Measurements from ENCODE around the gene UNC13A.
"Not testable (repeated sequence)": the region's sequence is repeated elsewhere in the genome, so short reads cannot be mapped to it uniquely, and the experiment has no call there.

UNC13A gene

GRCh38 chr19:17562097-17562496 is 126.1 kb downstream of the UNC13A start:
- no peak for DNase-seq
- no peak overlapping the region for H3K27ac ChIP-seq (ENCODE audit: insufficient read depth, low read length, poor library complexity, severe bottlenecking)
- H3K36me3 ChIP-seq (ENCODE audit: control insufficient read depth, insufficient read depth, low read length) = peaks cover 52% of the 10 kb centered on the region
- H3K27me3 ChIP-seq (replicated peaks; ENCODE audit: control insufficient read depth, insufficient read depth, low read length, poor library complexity, severe bottlenecking) = no peaks in the 10 kb centered on the region
- H3K9me3 ChIP-seq (ENCODE audit: control insufficient read depth, low read length) = no peaks in the 10 kb centered on the region
- no peaks in the 10 kb centered on the region for H3K4me1 ChIP-seq (ENCODE audit: control insufficient read depth, insufficient read depth, low read length, poor library complexity, severe bottlenecking)
- no peak overlapping the region for H3K4me3 ChIP-seq (ENCODE audit: insufficient read depth, low read depth, low read length, poor library complexity, severe bottlenecking)

- no peak for DNase-seq
- Histone ChIP-seq H3K27ac (ENCODE audit: insufficient read depth, low read length, poor library complexity, severe bottlenecking) (no peak overlapping the region), H3K4me3 (ENCODE audit: insufficient read depth, low read depth, low read length, poor library complexity, severe bottlenecking) (no peak overlapping the region), H3K9me3 (ENCODE audit: control insufficient read depth, low read length) (no peaks in the 10 kb centered on the region), H3K4me1 (ENCODE audit: control insufficient read depth, insufficient read depth, low read length, poor library complexity, severe bottlenecking) (peaks cover 9% of the 10 kb centered on the region), H3K36me3 (ENCODE audit: control insufficient read depth, insufficient read depth, low read length) (peaks cover 42% of the 10 kb centered on the region), H3K27me3 (replicated peaks; ENCODE audit: control insufficient read depth, insufficient read depth, low read length, poor library complexity, severe bottlenecking) (no peaks in the 10 kb centered on the region)
Observed at GRCh38 chr19:17560205-17560595, 128.0 kb downstream of the UNC13A start.

GRCh38 chr19:17557466-17557865 is 130.7 kb downstream of the UNC13A start:
- Histone ChIP-seq H3K4me1 (ENCODE audit: control insufficient read depth, insufficient read depth, low read length, poor library complexity, severe bottlenecking) (peaks cover 13% of the 10 kb centered on the region), H3K27me3 (replicated peaks; ENCODE audit: control insufficient read depth, insufficient read depth, low read length, poor library complexity, severe bottlenecking) (no peaks in the 10 kb centered on the region), H3K4me3 (ENCODE audit: insufficient read depth, low read depth, low read length, poor library complexity, severe bottlenecking) (no peak overlapping the region), H3K36me3 (ENCODE audit: control insufficient read depth, insufficient read depth, low read length) (peaks cover 26% of the 10 kb centered on the region), H3K27ac (ENCODE audit: insufficient read depth, low read length, poor library complexity, severe bottlenecking) (no peak overlapping the region), H3K9me3 (ENCODE audit: control insufficient read depth, low read length) (no peaks in the 10 kb centered on the region)
- no peak for DNase-seq

- Histone ChIP-seq H3K27ac (ENCODE audit: insufficient read depth, low read length, poor library complexity, severe bottlenecking) (no peak overlapping the region), H3K36me3 (ENCODE audit: control insufficient read depth, insufficient read depth, low read length) (peaks cover 24% of the 10 kb centered on the region), H3K9me3 (ENCODE audit: control insufficient read depth, low read length) (no peaks in the 10 kb centered on the region), H3K4me1 (ENCODE audit: control insufficient read depth, insufficient read depth, low read length, poor library complexity, severe bottlenecking) (peaks cover 13% of the 10 kb centered on the region), H3K4me3 (ENCODE audit: insufficient read depth, low read depth, low read length, poor library complexity, severe bottlenecking) (peak overlapping the region; percentile 91), H3K27me3 (replicated peaks; ENCODE audit: control insufficient read depth, insufficient read depth, low read length, poor library complexity, severe bottlenecking) (no peaks in the 10 kb centered on the region)
- DNase-seq = no peak
Observed at GRCh38 chr19:17556995-17557394, 131.2 kb downstream of the UNC13A start.

- peaks cover 13% of the 10 kb centered on the region for H3K4me1 ChIP-seq (ENCODE audit: control insufficient read depth, insufficient read depth, low read length, poor library complexity, severe bottlenecking)
- H3K27ac ChIP-seq (ENCODE audit: insufficient read depth, low read length, poor library complexity, severe bottlenecking) = peak overlapping the region; percentile 57
- no peaks in the 10 kb centered on the region for H3K9me3 ChIP-seq (ENCODE audit: control insufficient read depth, low read length)
- no peaks in the 10 kb centered on the region for H3K27me3 ChIP-seq (replicated peaks; ENCODE audit: control insufficient read depth, insufficient read depth, low read length, poor library complexity, severe bottlenecking)
- H3K36me3 ChIP-seq (ENCODE audit: control insufficient read depth, insufficient read depth, low read length) = peaks cover 17% of the 10 kb centered on the region
- peak overlapping the region; percentile 91 for H3K4me3 ChIP-seq (ENCODE audit: insufficient read depth, low read depth, low read length, poor library complexity, severe bottlenecking)
- peak in 1 of 3 donors; percentile 23 for DNase-seq
Observed at GRCh38 chr19:17555929-17556813, 132.0 kb downstream of the UNC13A start.

- Histone ChIP-seq H3K4me1 (ENCODE audit: control insufficient read depth, insufficient read depth, low read length, poor library complexity, severe bottlenecking) (peaks cover 13% of the 10 kb centered on the region), H3K9me3 (ENCODE audit: control insufficient read depth, low read length) (no peaks in the 10 kb centered on the region), H3K27ac (ENCODE audit: insufficient read depth, low read length, poor library complexity, severe bottlenecking) (peak within 1 kb of the TSS; percentile 57), H3K4me3 (ENCODE audit: insufficient read depth, low read depth, low read length, poor library complexity, severe bottlenecking) (peak within 1 kb of the TSS; percentile 91), H3K27me3 (replicated peaks; ENCODE audit: control insufficient read depth, insufficient read depth, low read length, poor library complexity, severe bottlenecking) (no peaks in the 10 kb centered on the region), H3K36me3 (ENCODE audit: control insufficient read depth, insufficient read depth, low read length) (peaks cover 14% of the 10 kb centered on the region)
- peak; percentile 93 to 97 (median 96) for DNase-seq
Observed at GRCh38 chr19:17555480-17555928, 132.7 kb downstream of the UNC13A start, which contains the start of gene COLGALT1. Gene COLGALT1 (plus strand): TSS chr19:17555649. CDS start chr19:17555714, 65 bp downstream.

GRCh38 chr19:17554968-17555479 is 133.1 kb downstream of the UNC13A start:
- DNase-seq = no peak
- H3K36me3 ChIP-seq (ENCODE audit: control insufficient read depth, insufficient read depth, low read length) = peaks cover 9% of the 10 kb centered on the region
- H3K9me3 ChIP-seq (ENCODE audit: control insufficient read depth, low read length) = no peaks in the 10 kb centered on the region
- peak overlapping the region; percentile 28 for H3K4me3 ChIP-seq (ENCODE audit: insufficient read depth, low read depth, low read length, poor library complexity, severe bottlenecking)
- peaks cover 13% of the 10 kb centered on the region for H3K4me1 ChIP-seq (ENCODE audit: control insufficient read depth, insufficient read depth, low read length, poor library complexity, severe bottlenecking)
- H3K27me3 ChIP-seq (replicated peaks; ENCODE audit: control insufficient read depth, insufficient read depth, low read length, poor library complexity, severe bottlenecking) = no peaks in the 10 kb centered on the region
- H3K27ac ChIP-seq (ENCODE audit: insufficient read depth, low read length, poor library complexity, severe bottlenecking) = peak overlapping the region; percentile 57

GRCh38 chr19:17553256-17553655 is 134.9 kb downstream of the UNC13A start:
- no peaks in the 10 kb centered on the region for H3K36me3 ChIP-seq (ENCODE audit: control insufficient read depth, insufficient read depth, low read length)
- H3K27ac ChIP-seq (ENCODE audit: insufficient read depth, low read length, poor library complexity, severe bottlenecking) = no peak overlapping the region
- H3K4me1 ChIP-seq (ENCODE audit: control insufficient read depth, insufficient read depth, low read length, poor library complexity, severe bottlenecking) = peaks cover 13% of the 10 kb centered on the region
- H3K4me3 ChIP-seq (ENCODE audit: insufficient read depth, low read depth, low read length, poor library complexity, severe bottlenecking) = no peak overlapping the region
- no peaks in the 10 kb centered on the region for H3K9me3 ChIP-seq (ENCODE audit: control insufficient read depth, low read length)
- no peak for DNase-seq
- no peaks in the 10 kb centered on the region for H3K27me3 ChIP-seq (replicated peaks; ENCODE audit: control insufficient read depth, insufficient read depth, low read length, poor library complexity, severe bottlenecking)

- H3K27me3 ChIP-seq (replicated peaks; ENCODE audit: control insufficient read depth, insufficient read depth, low read length, poor library complexity, severe bottlenecking); DNase-seq; H3K4me3 ChIP-seq (ENCODE audit: insufficient read depth, low read depth, low read length, poor library complexity, severe bottlenecking); H3K9me3 ChIP-seq (ENCODE audit: control insufficient read depth, low read length); H3K36me3 ChIP-seq (ENCODE audit: control insufficient read depth, insufficient read depth, low read length); H3K27ac ChIP-seq (ENCODE audit: insufficient read depth, low read length, poor library complexity, severe bottlenecking): not testable (repeated sequence)
- peaks cover 13% of the 10 kb centered on the region for H3K4me1 ChIP-seq (ENCODE audit: control insufficient read depth, insufficient read depth, low read length, poor library complexity, severe bottlenecking)
Observed at GRCh38 chr19:17552735-17553134, 135.4 kb downstream of the UNC13A start.

Data from effector memory CD4-positive, alpha-beta T cell (primary cell).